ENCODE data around the gene BICD1. TPM values are rescaled to one million over a fixed set of nuclear protein-coding genes. Genes with fewer than 3 reads are reported as not detected.
"Not testable (repeated sequence)": the region's sequence is repeated elsewhere in the genome, so short reads cannot be mapped to it uniquely, and the experiment has no call there.

BICD1 gene
- polyA plus RNA-seq, 1 donor: 26.8 TPM

DNA sequence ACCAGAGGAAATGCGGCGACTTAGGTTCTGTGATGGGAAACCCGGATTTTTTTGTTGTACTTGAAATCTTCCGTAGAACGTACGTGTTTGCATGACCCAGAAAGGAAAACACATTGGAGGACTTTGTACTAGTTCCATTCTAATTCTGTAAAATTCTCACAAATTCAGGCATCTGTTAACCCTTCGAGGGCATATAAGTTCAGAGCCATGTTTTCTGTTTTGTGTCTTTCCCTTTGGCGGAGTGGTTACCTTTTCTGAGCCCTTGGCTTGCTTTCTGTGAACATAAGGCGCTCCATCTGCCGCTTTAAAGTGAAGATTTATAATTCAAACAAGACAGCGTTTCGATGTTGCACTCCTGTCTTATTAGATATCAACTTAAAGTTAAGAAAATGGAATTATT, 34.2 kb downstream of the BICD1 start:
- DNase-seq: peak; percentile 7

DNA sequence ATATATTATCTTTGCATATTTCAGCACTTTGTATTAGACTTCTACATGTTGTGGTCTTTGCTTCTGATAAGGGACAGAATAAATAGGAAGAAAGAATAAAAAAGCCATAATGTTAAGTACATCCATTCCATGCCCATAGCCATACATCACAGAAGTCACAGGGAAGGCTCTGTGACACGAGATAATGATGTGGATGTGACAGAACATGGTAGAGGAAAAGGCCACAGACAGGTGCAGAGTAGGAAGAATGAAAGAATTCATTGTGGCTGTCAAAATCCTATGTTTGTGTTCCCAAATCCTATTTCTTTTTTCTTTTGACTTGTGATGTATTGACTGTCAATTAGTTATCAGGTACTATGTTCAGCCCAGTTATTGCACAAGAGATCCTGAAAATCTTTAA, 38.4 kb downstream of the BICD1 start:
- no peak for DNase-seq

DNA sequence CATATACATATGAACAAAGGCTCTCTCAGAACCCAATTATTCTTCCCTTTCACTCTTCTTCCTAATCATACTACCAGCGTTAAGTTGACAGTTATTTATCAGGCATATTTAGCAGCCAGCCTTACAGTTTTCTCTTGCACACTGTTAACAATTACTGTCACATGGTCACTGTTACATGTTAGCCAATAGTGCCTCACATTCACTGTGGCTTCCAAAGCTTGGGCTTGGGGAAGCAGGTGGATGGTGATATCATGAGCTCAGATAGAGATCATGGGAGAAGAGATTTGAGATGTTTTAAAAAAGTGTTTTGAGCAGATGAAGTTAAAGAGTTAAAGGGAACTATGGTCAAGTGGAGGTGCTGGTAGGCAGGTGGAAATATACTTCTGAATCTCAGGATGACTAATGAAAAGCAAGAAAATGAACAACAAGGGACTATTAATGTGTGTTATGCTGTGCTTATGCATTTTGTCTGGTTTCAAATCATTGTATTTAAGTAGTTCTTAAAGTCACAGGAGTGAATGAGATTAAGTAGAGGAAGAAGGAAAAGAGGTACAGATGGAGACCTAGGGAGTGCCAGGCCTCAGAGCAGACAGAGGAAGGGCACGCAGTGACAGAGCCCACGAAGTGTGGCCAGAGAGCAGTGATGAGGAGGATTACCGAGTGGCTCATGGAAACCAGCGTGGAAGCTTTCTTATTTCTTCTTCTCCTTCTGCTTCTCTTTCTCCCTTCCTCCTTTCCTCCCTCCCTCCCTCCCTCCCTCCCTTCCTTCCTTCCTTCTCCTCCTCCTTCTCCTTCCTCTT, 39.6 kb downstream of the BICD1 start:
- DNase-seq: no peak

DNA sequence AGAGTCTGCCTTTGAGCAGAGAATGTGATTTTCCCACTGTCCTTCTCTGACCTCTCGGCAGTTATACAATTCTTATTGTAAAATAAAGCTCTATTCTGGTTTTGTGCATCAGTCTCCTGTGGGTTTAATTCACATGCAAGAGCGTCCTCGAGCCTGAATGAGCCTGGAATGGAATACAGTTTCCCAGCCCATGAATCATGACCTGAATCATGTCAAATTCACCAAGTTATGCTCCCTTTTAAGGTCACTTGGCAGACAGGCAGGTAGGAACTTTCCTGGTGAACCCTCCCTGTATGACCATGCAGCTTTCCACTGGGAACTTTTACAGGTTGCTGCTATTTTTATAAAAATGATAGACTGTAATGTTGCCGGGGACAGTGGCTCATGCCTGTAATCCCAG, 41.7 kb downstream of the BICD1 start:
- DNase-seq: no peak

DNA sequence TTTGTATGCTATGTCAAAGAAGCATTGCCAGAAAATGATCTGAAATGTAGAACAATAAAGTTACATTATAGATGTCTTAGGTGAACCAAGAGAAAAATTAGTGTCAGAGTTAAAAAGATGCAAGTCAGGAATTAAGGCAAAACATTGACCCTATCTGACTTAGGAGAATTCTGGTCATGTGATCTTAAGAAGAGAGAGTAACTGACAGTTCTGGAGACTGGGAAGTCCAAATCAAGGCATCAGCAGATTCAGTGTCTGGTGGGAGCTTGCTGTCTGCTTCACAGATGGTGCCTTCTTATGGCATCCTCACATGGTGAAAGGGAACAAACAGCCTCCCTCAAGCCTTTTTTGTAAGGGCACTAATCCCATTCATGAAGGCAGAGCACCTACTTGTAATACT, 42.8 kb downstream of the BICD1 start:
- no peak for DNase-seq

DNA sequence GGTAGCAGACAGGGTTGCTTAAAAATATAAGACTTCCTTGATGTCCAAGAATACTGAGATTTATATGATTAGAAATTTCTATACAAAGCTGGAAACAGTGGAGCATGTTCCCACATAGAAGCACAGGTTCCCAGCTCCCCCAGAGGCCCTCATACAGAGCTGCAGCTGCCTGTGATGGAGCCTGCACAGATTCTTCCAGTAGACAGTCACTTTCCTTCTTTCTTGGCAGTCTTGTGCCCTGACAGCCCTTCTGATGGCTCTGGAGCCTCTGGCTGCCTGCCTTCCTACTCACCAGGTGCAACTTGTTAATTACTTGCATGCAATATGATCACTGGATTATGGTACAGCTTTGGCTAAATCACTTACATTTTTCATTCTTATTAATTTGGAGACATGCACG, 44.4 kb downstream of the BICD1 start:
- DNase-seq: no peak

DNA sequence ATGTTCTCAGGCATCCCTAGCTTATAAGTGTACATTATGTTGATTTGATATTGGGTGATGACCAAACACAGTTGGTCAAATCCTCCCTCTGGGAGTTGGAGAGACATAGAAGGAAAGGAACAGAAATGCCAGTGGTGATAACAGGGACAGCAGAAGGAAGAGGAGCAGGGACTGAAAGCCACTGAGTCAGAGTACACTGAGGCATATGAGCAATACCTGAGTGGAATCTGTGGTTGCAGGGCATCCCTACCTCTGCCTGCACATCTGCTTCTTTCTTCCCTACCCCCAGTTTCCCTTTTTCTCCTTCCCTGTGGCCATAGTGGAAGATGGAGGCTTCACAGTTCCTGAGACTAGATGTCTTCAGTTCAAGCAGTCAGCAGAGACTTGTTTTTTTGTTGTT, 44.9 kb downstream of the BICD1 start:
- no peak for DNase-seq

DNA sequence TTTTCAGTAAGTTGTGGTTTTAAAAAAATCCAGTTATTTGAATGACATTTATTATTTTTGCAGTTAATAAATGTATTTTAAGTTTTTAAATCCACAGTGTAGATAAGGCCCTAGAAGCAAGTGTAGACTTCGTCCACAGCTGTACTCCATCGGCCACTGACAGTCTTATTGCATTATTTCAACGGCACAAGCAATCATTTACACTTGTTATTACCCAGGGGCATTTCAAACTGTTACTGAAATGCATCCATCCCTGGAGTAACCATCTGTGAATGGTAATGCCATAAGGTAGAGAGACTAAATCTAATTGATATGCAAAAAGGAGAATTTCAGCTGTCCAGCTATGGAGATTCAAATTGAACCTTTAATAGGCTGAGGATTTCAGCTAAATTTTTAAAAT, 48.4 kb downstream of the BICD1 start:
- peak; percentile 15 for DNase-seq

DNA sequence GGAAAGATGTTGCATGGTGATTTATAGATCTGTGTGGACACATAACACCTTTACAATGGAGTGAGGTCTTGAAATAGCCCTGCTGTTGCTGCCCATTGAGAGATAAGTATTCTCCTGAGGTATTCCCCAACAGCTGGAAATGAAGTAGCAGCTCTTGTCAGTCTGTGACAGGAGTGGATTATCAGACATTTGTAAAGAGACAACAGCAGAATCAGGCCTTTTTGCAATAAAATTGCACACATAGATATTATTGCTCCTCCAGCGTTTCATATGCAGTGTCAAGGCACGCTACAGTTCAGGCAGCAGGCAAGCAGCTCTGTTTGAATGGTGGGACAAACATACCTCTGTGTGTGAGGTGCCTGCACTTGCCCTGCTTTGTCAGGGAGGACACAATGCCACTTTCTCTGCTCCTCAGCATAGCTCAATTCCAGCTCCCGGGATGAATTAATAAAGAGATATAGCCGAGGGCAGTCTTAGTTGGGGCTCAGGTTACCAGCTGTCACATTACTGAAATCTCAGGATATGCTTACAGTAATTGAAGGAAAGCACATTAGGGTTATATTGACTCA, 49.4 kb downstream of the BICD1 start:
- DNase-seq: no peak

DNA sequence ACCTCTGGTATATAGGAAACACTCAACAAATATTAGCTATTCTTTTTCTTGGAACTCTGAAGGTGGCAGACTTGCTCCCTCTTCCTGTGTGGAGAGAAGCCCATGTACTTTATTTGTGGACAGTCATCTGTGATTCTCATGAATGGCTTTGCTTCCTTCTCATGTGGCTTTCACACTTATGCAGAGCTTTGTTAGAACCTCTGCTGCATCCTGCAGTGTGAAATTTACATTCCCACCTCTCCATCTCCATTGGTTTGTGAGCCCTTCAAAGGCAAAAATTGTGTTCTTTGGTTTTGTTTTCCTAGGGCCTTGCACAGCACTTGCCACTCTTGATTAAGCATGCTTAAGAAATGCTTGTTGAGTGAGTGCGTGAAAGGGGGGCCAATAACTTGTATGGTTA, 51.9 kb downstream of the BICD1 start:
- DNase-seq: no peak

DNA sequence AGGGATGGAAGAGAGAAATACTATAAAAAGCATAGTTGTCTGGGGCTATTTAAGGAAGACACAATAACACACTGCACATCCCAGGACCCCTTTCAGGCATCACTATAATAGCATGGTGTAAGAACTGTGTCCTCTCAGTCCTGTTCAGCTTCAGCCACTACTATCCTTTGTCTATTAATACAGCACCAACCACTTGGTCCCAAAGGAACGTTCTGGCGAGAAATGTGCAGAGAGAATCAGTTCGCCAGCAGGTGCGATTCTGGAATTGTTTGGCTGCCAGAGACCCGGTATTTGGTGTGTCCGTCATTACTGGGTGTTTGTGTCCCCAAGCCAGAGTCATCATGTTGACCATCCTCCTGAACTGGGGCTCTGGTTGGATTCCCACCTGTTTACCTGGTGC, 52.7 kb downstream of the BICD1 start:
- no peak for DNase-seq

DNA sequence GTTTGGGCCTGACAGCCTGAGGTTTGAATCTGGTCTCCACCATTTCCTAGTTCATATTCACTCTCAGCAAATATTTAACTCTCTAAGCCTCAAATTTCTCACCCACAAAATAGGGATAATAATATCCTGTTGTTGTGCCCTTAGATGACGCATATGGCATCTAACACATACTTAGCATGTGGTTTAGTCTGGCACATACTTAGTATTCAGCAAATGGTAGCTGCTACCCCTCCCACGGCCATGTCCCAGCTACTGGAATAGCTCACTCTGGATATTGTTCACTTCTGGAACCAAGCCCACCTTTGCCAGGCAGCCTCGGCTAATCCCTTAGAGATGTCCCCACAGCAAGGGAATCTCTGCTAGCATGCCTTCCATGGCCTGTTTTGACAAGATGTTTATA, 53.3 kb downstream of the BICD1 start:
- DNase-seq: no peak

DNA sequence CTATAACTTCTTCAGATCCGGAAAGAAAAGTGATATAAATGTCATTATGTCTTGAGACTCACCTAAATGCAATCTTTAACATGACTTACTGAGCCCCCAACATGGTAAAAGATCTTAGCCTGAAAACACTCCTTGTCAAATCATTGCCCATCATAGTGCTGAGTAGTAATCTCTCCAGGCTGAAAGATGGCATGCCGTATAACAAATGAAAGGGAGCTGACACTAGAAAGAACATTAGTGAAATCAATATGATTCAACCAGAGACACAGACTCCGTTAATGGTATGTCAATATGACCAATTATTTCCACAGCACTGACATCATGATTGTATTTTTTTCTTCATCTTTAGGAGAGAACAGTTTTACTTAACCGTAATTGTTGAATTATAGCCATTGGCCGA, 54.4 kb downstream of the BICD1 start:
- DNase-seq: no peak

DNA sequence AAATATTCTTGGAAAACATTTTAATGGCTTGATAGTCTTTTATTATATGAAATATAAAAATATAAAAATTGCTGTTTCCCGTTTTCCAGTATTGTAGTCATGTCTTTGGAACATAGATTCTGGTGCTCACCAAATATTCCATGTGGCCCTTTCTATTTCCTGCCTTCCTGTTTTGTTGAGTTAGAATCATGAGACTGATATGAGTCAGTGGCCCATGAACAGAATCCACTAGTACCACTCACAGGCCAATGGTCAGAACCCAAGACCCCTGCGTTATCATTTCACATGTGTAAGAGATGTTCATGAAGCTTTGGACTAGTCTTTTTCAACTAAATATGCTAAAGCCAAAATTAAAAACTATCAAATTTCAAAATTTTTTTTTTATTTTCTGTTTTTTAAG, 56.9 kb downstream of the BICD1 start:
- no peak for DNase-seq

DNA sequence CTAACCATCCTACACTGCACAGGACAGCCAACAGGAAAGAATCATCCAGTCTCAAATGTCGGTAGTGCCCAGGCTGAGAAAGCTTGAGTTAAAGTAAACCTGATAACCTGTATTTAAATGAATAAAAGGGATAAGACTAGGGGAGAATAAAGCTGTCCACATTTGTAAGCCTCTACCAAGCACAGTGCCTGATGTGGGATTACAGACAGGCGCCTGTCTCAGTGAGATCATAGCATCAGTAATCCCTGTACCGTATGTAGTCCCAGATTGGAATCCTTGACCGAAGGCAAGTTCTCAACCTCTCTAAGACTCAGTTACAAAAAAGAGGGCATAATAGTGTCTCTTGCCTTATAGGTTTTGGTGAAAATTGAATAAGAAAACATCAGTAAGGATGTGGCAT, 59.9 kb downstream of the BICD1 start:
- no peak for DNase-seq

DNA sequence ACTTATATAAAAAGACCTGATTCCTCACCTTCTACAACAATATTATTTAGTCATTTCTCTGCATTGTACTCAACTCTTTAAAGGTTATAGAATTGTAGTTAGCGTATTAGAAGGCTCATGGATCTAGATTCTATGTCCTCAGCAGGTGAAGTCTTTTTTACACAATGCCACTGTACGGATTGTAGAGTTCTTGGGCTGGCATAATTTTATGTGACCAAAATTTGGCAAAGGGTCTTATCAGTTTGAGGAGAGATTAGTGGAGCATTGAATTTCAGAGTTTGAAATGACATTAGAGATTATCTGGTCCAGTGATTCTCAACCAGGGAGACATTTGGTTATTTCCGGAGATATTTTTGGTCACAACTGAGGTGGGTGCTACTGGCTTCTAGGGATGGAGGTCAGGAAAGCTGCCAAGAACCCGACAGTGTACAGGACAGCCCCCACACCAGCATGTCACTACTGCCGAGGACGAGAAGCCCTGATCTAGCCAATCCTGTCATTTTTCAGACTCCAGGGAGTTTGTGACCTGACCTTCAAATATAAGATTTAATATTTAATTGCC, 63.9 kb downstream of the BICD1 start:
- no peak for DNase-seq

DNA sequence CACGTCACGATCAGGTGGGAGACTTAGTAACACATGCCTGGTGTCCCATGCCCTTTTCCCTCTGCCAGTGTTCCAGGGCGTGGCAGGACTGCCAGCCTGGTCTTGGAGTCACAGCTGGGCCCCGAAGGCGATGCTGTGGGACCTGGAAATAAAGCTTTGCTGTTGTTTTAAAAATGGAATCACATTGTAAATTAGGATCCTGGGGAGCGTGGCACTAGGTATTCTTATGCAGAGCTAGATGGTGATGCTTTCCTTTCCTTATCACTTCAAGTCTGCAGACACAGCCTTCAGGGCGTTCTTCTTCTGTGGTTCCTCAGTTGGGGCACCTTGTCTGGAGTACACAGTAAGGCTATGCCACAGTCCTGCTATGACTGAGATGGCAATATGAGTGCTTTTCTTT, 64.6 kb downstream of the BICD1 start:
- DNase-seq: no peak

DNA sequence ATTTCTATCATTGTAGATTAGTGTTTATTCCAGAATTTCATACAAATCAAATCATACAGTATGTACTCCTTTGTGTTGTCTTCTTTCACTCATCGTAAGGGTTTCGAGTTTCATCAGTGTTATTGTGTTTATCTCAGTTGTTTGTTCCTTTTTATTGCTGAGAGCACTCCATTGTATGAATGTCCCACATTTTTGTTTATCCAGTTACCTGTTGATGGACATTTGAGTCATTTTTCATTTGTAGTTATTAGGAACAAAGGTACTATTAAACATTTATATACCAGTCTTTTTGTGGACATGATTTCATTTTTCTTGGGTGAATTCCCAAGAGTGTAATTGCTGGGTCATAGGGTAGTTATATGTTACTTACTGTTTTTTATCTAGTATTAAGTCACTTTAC, 70.0 kb downstream of the BICD1 start:
- no peak for DNase-seq

DNA sequence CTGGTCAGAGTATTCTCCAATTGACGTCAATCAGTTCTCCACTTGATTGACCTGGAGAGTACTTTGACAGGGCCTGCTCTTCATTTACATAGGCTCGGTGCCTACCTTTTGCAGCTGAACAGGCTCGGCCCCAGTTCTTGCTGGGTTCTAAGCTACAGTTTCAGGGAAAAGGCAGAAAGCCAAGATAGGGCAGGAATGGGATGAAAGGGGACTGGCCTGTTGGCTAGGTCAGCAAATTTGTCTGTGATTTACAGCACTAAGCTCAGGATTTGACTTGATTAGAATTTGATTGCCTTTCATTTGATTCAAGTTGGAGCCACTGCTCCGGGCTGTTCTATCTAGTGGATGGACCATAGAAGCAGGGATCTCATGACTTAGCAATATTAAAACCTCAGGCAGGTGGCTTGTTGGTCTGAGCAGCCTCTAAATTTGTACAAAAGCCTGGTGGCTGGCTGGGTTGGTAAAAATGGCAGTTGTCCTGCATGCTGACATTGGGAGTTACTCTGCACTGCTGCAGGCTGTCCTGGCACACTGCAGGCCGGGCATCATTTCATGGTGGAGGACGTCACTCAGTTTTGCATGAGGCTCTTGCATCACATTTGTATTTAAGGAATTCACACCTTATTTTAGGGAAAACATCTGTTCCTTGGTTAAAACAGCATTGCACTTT, 71.8 kb downstream of the BICD1 start:
- DNase-seq: no peak

DNA sequence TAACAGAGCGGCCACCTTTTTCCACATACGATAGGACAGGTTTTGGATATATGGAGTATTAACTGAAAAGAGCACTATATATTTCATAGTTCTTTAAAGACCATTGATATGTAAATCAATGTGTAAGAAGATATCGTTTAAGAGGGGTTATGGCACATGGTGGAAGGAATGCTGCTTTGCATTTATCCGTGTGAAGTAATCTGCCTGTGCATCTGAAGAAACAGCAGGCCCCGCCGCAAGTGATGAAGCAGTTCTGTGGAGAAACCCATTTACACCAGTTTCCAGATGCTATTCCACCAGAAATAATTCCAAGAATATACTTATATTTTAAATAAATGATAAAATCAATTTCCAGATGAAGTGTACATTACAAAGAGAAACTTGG, 72.4 kb downstream of the BICD1 start:
- DNase-seq: no peak

DNA sequence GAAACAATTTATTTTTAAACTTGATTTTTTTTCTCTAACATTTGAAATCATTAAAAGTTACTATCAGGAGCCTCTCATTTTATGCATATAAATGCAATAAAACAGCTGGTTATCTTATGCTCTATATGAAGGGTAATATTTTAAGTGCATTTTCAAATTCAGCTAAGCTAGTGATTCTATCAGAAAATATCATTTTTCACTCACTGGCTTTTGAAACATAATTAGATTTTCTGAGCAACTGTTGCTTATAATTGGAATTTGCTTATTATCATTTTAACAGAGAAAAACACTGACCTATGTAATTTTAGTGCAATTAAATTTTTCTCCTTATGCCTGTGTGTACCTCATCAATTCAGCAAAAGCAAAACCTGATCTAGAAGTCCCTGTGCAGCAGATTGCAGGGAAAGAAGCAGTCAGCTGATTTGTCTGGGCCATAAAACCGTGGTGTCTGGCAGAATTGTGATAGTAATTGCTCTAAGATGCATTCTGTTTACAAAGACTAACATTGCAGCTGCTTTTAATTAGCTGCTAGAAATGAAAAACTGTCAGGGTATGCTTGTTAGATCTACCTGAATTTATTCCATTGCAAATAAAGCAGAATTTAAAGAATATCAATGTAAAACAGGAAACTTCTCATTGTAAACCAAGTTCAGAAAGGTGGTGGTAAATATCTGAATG, 75.0 kb downstream of the BICD1 start:
- DNase-seq: peak; percentile 1

DNA sequence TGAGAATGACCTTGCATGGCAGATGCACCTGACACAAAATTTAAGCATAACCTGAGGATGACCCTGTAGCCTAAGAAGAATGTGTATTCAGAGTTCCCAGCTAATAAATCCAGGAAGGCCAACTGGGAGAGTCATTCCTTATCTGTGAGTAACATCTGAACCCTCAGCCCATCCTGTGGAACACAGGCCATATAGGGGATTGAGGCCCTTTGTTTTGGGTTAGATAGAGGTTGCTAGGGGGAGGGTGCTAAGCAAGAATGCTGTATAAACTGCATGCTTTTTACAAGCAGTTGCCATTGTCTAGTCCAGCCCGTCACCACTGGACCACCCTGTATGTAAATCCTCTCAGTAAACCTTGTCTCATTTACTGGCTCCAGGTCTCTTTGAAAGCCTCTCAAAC, 77.0 kb downstream of the BICD1 start:
- DNase-seq: no peak

DNA sequence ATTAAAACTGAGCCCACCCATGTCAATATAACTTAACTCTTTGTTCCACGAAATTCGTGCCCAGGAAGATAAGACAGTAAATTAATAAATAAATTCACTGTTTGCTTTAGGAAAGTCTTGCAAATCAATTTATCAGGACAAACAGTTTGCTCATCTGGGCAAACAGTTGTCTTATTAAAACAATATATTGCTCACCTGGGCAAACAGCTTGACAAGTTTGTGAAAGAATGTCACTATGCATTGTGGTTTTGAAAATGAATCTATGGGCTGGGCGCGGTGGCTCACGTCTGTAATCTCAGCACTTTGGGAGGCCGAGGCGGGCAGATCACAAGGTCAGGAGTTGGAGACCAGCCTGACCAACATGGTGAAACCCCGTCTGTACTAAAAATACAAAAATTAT, 80.5 kb downstream of the BICD1 start:
- DNase-seq: not testable (repeated sequence)

All from left kidney (tissue), 2 donors.